ENCODE results near the gene SPATA31C2.

DNA sequence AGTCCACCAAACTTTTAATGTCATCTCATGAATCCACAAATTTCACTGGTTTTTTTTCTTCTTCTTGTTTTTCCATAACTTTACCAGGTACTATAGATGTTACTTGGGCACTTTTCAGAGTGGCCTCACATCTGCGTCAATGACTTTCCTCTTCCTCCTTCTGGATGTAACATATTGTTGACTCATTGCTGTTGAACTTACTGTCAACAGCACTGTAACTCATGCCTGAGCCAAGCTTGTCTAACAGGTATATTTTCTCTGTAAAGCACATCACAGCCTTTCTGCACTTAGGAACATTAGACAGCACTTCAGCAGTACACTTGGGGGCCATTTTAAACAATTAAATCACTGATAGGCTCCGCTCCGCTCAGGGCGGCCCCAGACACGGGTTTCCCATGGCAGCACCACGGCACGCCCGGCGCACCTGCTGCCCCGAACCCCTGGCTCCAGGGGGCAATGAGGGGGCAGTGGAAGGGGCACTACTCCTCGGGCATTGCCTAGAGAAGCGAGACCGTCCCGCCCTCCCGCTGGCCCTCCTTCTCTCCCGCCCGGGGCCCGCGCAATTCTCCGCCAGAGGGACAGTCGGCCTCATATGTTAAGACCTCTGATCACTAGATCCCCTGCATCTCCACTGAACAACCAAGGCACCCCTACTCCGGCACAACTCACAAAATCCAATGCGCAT is 41.9 kb upstream of the SPATA31C2 start:
- no peak for TF ChIP-seq EZH2phosphoT487 (IDR thresholded peaks at IDR 0.05; ENCODE audit: borderline replicate concordance)
- TF ChIP-seq, protein P1, sequence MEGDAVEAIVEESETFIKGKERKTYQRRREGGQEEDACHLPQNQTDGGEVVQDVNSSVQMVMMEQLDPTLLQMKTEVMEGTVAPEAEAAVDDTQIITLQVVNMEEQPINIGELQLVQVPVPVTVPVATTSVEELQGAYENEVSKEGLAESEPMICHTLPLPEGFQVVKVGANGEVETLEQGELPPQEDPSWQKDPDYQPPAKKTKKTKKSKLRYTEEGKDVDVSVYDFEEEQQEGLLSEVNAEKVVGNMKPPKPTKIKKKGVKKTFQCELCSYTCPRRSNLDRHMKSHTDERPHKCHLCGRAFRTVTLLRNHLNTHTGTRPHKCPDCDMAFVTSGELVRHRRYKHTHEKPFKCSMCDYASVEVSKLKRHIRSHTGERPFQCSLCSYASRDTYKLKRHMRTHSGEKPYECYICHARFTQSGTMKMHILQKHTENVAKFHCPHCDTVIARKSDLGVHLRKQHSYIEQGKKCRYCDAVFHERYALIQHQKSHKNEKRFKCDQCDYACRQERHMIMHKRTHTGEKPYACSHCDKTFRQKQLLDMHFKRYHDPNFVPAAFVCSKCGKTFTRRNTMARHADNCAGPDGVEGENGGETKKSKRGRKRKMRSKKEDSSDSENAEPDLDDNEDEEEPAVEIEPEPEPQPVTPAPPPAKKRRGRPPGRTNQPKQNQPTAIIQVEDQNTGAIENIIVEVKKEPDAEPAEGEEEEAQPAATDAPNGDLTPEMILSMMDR (conservative IDR thresholded peaks at IDR 0.05; ENCODE audit: low read length): no peak
